ENCODE measurements around the gene CERS6. TPM values are rescaled to one million over a fixed set of nuclear protein-coding genes. Genes with fewer than 3 reads are reported as not detected.

Gene CERS6
- total RNA-seq, 2 donors from 2014 or later, result 13.7 to 15.8 TPM

- Histone ChIP-seq H3K9me3 (no peaks in the 10 kb centered on the region), H3K36me3 (no peaks in the 10 kb centered on the region), H3K27me3 (replicated peaks; ENCODE audit: insufficient read depth) (no peaks in the 10 kb centered on the region), H3K27ac (no peak overlapping the region), H3K4me3 (no peak overlapping the region), H3K4me1 (ENCODE audit: control insufficient read depth in 1 of 2, low read depth in 2 of 2) (peaks cover 5 to 14% of the 10 kb centered on the region in 2 donors)
- DNase-seq (ENCODE audit: low spot score), result no peak
- TF ChIP-seq CTCF (IDR thresholded peaks at IDR 0.05), result no peak
- ATAC-seq (ENCODE audit: insufficient number of reproducible peaks, low FRiP score, low read depth), result no peak
Measured at GRCh38 chr2:168461178-168461941, 5.3 kb downstream of the CERS6 start.

- DNase-seq (ENCODE audit: low spot score) (no peak), ATAC-seq (ENCODE audit: insufficient number of reproducible peaks, low FRiP score, low read depth) (no peak)
- H3K4me1 ChIP-seq (ENCODE audit: control insufficient read depth in 1 of 2, low read depth in 2 of 2), result peaks cover 11 to 20% of the 10 kb centered on the region in 2 donors
Measured at GRCh38 chr2:168461942-168462331, 5.9 kb downstream of the CERS6 start.

GRCh38 chr2:168462543-168463045 is 6.5 kb downstream of the CERS6 start:
- no peak for DNase-seq (ENCODE audit: low spot score)
- H3K4me1 ChIP-seq (ENCODE audit: control insufficient read depth in 1 of 2, low read depth in 2 of 2), result peaks cover 17 to 21% of the 10 kb centered on the region in 2 donors
- H3K27me3 ChIP-seq (replicated peaks; ENCODE audit: insufficient read depth), result no peaks in the 10 kb centered on the region
- H3K36me3 ChIP-seq, result no peaks in the 10 kb centered on the region
- ATAC-seq (ENCODE audit: insufficient number of reproducible peaks, low FRiP score, low read depth), result no peak
- H3K9me3 ChIP-seq, result no peaks in the 10 kb centered on the region
- TF ChIP-seq CTCF (IDR thresholded peaks at IDR 0.05), result no peak
- H3K4me3 ChIP-seq, result no peak overlapping the region
- H3K27ac ChIP-seq, result no peak overlapping the region

More at GRCh38 chr2:168461942-168462331, 5.9 kb downstream of the CERS6 start:
- Histone ChIP-seq H3K4me3 (no peak overlapping the region), H3K36me3 (no peaks in the 10 kb centered on the region), H3K27ac (no peak overlapping the region), H3K27me3 (replicated peaks; ENCODE audit: insufficient read depth) (no peaks in the 10 kb centered on the region), H3K9me3 (no peaks in the 10 kb centered on the region)
- no peak for TF ChIP-seq CTCF (IDR thresholded peaks at IDR 0.05)

- Histone ChIP-seq H3K9me3 (no peaks in the 10 kb centered on the region), H3K27ac (no peak overlapping the region), H3K36me3 (no peaks in the 10 kb centered on the region), H3K4me1 (ENCODE audit: control insufficient read depth in 1 of 2, low read depth in 2 of 2) (peaks cover 14% of the 10 kb centered on the region in 2 donors), H3K27me3 (replicated peaks; ENCODE audit: insufficient read depth) (no peaks in the 10 kb centered on the region), H3K4me3 (no peak overlapping the region)
- TF ChIP-seq CTCF (IDR thresholded peaks at IDR 0.05), result no peak
- DNase-seq (ENCODE audit: low spot score) (no peak), ATAC-seq (ENCODE audit: insufficient number of reproducible peaks, low FRiP score, low read depth) (no peak)
Measured at GRCh38 chr2:168465594-168465993, 9.5 kb downstream of the CERS6 start.

- no peaks in the 10 kb centered on the region for H3K27me3 ChIP-seq (replicated peaks; ENCODE audit: insufficient read depth)
- no peak for TF ChIP-seq CTCF (IDR thresholded peaks at IDR 0.05)
- H3K27ac ChIP-seq, result no peak overlapping the region
- peak overlapping the region; percentile 43 for H3K4me3 ChIP-seq
- no peaks in the 10 kb centered on the region for H3K9me3 ChIP-seq
- H3K36me3 ChIP-seq, result no peaks in the 10 kb centered on the region
- no peak for DNase-seq (ENCODE audit: low spot score)
- ATAC-seq (ENCODE audit: insufficient number of reproducible peaks, low FRiP score, low read depth), result no peak
- peaks cover 14% of the 10 kb centered on the region in 2 donors for H3K4me1 ChIP-seq (ENCODE audit: control insufficient read depth in 1 of 2, low read depth in 2 of 2)
Measured at GRCh38 chr2:168466190-168466737, 10.2 kb downstream of the CERS6 start.
